Epithelial cell of proximal tubule (primary cell): ENCODE results near the gene IL17RD. TPM values are rescaled to one million over a fixed set of nuclear protein-coding genes. Genes with fewer than 3 reads are reported as not detected.

Source experiments
- DNase-seq: peaks from one replicate; pipeline ENCODE4 v3.0.0-alpha.2; 2011; ENCODE audit warnings: low read depth
- H3K4me3 ChIP-seq: 2 replicates; pipeline ENCODE4 v1.5.1; 2011; ENCODE audit warnings: low read depth, mild to moderate bottlenecking, low read length
- CTCF ChIP-seq: conservative IDR thresholded peaks from 2 replicates; pipeline ENCODE4 v1.5.1; 2012; ENCODE audit warnings: low read depth, mild to moderate bottlenecking, low read length
- total RNA-seq: library from RNA; depleted of rRNA; stranded (reverse); fragments of >200 nt; gene quantifications from 2 replicates; pipeline ENCODE4 v1.2.3, GENCODE V29; 2015

Gene IL17RD
- total RNA-seq, 1 donor from 2014 or later: 28.2 TPM

- no peak for TF ChIP-seq CTCF
- DNase-seq: no peak
Observed at GRCh38 chr3:57168151-57168550, 3.0 kb upstream of the IL17RD start.

GRCh38 chr3:57166660-57167059, 1.5 kb upstream of the IL17RD start:
- no peak overlapping the region for H3K4me3 ChIP-seq
- DNase-seq: no peak
- no peak for TF ChIP-seq CTCF

More at GRCh38 chr3:57168151-57168550, 3.0 kb upstream of the IL17RD start:
- no peak overlapping the region for H3K4me3 ChIP-seq

- DNase-seq: no peak
- TF ChIP-seq CTCF: no peak
- H3K4me3 ChIP-seq: no peak overlapping the region
Observed at GRCh38 chr3:57165641-57166040, 488 bp upstream of the IL17RD start.

- no peak for TF ChIP-seq CTCF
- H3K4me3 ChIP-seq: peak overlapping the region; percentile 76
- no peak for DNase-seq
Observed at GRCh38 chr3:57164217-57164656, 916 bp downstream of the IL17RD start.

GRCh38 chr3:57163751-57164150, 1.4 kb downstream of the IL17RD start:
- DNase-seq: no peak
- no peak for TF ChIP-seq CTCF

DNA sequence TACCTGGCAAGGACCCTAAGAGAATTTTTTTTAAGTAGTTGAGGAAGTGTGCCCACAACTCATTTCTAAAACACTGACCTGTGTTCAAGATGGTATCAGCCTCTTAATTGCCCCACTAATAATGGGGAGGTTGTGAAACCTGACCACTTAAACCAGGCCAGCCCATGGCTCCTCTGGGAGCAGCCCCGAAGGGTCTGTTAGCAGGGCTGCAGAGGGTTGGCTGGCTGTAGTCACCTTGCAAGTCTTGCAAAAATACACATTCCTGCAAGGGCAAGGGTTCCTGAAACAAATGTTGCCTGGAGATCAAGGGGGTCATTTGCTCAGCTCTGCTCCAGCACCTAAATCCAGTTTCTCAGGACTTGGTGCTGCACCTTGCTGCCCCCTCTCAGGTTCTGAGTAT, 3.2 kb downstream of the IL17RD start:
- no peak for DNase-seq
- H3K4me3 ChIP-seq: no peak overlapping the region
- no peak for TF ChIP-seq CTCF

More at GRCh38 chr3:57163751-57164150, 1.4 kb downstream of the IL17RD start:
- H3K4me3 ChIP-seq: peak overlapping the region; percentile 76

DNA sequence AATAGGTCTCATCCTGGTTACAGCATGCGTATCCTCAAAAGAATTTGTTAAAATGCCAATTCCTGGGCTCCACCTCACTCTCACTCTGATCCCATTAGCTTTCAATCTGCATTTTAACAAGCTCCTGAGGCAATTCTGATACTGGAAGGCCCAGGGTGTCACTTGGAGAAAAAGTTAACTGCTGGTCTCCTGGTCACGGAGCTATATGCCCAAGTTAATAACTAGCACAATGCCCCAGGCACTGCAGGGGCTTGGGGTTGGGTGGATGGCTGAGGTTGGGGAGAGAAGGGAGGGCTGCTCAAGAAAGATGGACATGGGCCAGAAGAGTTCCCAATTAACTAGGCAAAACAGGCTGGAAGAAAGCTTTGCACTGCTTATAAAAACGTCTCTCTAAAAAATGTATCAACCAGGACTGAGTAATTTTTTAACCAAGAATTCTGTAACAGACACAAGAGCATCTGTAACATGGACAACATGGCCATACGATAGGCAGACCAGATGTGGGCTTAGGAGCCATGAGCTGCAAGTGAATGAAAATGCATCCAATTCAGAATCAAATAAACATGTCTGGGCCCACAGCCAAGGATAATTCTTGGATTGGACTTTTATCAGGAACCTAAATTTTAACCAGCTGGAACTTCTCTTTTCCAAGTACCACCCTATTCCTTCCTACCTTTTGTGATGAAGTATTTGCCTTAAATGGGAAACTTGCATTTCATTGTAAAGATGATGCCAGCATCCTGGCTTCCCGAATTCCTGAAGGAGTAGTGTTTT, 4.2 kb downstream of the IL17RD start:
- no peak overlapping the region for H3K4me3 ChIP-seq
- no peak for TF ChIP-seq CTCF
- DNase-seq: no peak
